GM18508 (cell line): ENCODE measurements around the gene TIGIT.

Source experiments
- ATAC-seq: cut with Tn5 transposase; IDR thresholded peaks from one replicate; pipeline ENCODE4 v1.9.1; 2021; ENCODE audit warnings: moderate number of reproducible peaks; ENCODE audit not compliant: insufficient read depth, unreplicated experiment

Gene TIGIT

DNA sequence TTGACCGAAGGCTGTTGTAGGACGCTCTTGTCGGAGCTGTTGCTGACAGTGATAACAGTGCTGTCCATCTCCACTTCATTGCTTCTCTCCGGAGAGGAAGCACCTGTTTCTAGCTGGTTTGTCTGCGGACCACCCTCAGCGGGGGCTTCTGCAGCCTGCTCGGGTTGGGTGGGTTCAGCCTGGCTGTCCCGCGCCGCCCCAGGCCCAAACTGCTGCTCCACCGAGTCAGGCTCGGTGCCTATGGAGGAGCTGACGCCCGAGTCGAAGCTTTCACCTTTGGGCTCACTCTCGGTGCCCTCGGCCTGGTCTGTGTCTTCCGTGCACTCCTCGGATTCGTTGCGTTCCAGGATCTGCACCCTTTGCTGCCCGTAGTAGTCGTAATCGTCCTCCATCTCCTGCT, 56.9 kb downstream of the TIGIT start:
- ATAC-seq, result no peak

DNA sequence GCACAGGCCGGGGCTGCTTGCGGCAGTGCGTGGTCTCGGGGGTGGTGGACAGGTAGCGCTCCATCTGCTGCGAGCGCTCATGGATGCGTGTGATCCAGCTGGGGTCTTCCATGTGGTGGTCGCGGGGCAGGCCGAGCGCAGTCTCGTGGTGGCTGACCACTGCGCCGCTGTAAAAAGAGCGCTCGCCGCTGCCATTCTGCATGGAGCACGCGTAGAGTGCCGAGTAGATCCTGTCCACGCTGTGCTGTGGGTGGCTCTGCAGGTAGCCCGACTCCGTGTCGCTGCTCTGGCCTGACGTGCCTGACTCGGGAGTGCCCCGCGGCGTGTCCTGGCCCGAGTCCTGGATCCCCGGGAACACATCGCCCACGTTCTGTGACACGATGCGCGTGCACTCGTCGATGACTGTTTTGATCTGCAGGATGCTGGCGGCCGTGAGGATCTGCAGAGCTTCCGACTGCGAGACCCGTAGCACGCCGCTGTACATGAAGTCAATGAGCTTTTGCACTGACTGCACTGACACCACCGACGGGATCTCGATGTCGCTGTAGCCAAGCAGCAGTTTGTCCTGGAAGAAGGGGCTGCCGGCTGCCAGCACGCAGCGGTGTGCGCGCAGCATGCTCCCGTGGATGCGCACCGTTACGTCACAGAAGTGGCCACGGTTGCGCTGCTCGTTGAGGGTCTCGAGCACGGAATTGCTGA, 57.4 kb downstream of the TIGIT start:
- ATAC-seq, result no peak

DNA sequence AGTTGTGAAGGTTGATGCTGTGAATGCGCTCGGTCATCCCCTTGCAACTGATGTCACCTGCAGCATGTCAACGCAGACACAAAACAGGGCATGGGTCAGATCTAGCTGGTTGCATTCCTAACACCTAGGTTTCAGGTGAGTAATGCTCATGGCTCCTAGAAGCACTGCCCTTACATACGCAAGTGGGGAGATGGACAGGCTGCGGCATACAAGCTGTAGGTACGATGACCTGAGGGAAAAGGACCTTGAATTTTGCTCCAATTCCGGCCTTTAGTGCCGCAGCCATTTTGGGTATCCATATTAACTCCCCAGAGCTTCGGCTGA, 58.0 kb downstream of the TIGIT start:
- ATAC-seq, result no peak

DNA sequence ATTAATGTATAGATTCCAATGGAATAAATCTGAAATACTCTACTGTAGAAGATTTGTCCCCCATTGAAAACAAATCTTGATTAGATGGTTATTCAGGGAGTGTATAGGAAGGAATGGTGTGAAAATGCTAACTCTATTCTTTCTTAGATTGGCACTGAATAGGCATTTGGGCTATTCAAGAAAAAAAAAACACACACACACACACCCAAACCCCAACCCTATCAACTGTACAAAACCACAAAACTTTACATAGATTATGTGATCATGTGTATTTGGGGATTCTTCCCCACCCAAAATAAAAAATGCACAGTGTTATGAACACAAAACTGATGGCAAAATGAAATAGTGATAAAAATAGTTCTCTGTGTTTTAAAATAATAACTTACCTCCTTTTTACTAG, 61.8 kb downstream of the TIGIT start:
- ATAC-seq, result no peak

DNA sequence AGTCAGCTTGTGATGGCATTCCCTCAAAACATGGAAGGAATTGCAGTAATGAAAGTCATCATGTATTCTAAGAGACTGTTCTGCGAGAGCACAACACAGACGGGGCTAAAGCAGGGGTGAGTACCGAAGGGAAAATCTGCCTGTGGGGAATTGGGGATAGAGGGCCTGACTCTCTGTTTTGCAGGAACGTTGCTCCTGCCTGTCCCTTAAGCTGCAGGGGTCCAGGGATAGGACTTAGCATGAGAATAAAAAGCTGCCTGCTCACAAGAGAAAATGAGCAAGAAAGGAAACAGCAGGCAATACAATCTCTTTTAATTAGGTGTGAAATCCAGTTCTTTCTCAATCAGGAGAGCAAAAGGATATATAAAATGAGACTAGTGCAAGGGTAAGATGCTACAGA, 62.2 kb downstream of the TIGIT start:
- ATAC-seq, result no peak

DNA sequence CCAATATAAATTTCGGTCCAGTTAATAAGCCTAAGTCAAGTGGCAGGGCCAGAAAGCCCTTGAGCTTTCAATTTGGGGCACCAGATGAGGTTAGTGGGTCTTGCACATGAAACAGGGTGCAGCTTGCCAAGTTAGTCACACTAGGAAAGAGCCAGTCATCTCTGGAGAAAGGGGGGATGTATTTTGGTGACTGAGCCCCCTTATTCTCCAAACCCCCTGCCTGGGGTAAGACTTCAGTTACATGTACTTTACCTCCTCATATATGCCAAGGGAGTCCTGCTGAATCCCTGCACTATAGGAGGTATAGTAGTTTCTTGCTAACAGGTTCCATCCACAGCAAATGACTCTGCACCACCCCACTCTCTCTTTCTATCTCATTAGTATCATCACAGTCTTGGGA, 62.7 kb downstream of the TIGIT start:
- no peak for ATAC-seq
